HFFc6 (cell line): Measurements from ENCODE around the gene IL10RB. TPM values are rescaled to one million over a fixed set of nuclear protein-coding genes. Genes with fewer than 3 reads are reported as not detected.

Experiments used
- DNase-seq: peaks from one replicate; pipeline ENCODE4 v3.0.0-alpha.2; 2018
- H3K27ac Mint-ChIP-seq: 2 replicates; pipeline ENCODE4 v1.8.0; 2020; ENCODE audit warnings: mild to moderate bottlenecking, mixed read lengths
- H3K27me3 Mint-ChIP-seq: 2 replicates; pipeline ENCODE4 v1.8.0; 2021; ENCODE audit warnings: mild to moderate bottlenecking, moderate library complexity, mixed read lengths; ENCODE audit not compliant: insufficient read depth
- H3K36me3 Mint-ChIP-seq: 2 replicates; pipeline ENCODE4 v1.8.0; 2021; ENCODE audit warnings: low read depth, mixed read lengths
- H3K4me1 Mint-ChIP-seq: 2 replicates; pipeline ENCODE4 v1.8.0; 2020; ENCODE audit warnings: low read depth, mixed read lengths
- H3K4me3 Mint-ChIP-seq: 2 replicates; pipeline ENCODE4 v1.8.0; 2020; ENCODE audit warnings: mild to moderate bottlenecking, moderate library complexity, mixed read lengths
- H3K9me3 Mint-ChIP-seq: 2 replicates; pipeline ENCODE4 v1.8.0; 2020; ENCODE audit warnings: mild to moderate bottlenecking, mixed read lengths
- CTCF ChIP-seq: fragments of 200-600 bp; sonication (generic); IDR thresholded peaks from 2 replicates; pipeline ENCODE4 v1.5.0; 2021; ENCODE audit warnings: antibody characterized with exemption, mild to moderate bottlenecking
- total RNA-seq, 6 experiments: library from RNA; stranded (reverse); fragmentation: NEBNext Ultra II Directional; extraction: Animal tissue kit (Norgen Biotek cat#: 25700); gene quantifications; 2 replicates in 1 of 6; 3 replicates in 5 of 6; pipeline ENCODE4 v1.2.3, GENCODE V29; 2021

The IL10RB gene
- total RNA-seq, 6 experiments from 2014 or later = 25.5 to 35.3 (median 29.5) TPM

GRCh38 chr21:33313183-33313582, 47.0 kb downstream of the IL10RB start:
- no peak overlapping the region for H3K4me3 Mint-ChIP-seq
- peaks cover 26% of the 10 kb centered on the region for H3K27me3 Mint-ChIP-seq
- no peaks in the 10 kb centered on the region for H3K4me1 Mint-ChIP-seq
- peaks cover 5% of the 10 kb centered on the region; the same call in 1 of the 2 replicates for H3K36me3 Mint-ChIP-seq
- H3K27ac Mint-ChIP-seq = no peak overlapping the region
- no peak for TF ChIP-seq CTCF
- no peak for DNase-seq
- peaks cover 14% of the 10 kb centered on the region for H3K9me3 Mint-ChIP-seq

GRCh38 chr21:33313611-33314010, 47.4 kb downstream of the IL10RB start:
- DNase-seq = no peak
- H3K9me3 Mint-ChIP-seq = peaks cover 14% of the 10 kb centered on the region
- no peak overlapping the region for H3K4me3 Mint-ChIP-seq
- H3K27ac Mint-ChIP-seq = no peak overlapping the region
- TF ChIP-seq CTCF = no peak
- H3K4me1 Mint-ChIP-seq = no peaks in the 10 kb centered on the region
- peaks cover 5% of the 10 kb centered on the region; the same call in 1 of the 2 replicates for H3K36me3 Mint-ChIP-seq
- peaks cover 26% of the 10 kb centered on the region for H3K27me3 Mint-ChIP-seq

- no peak overlapping the region for H3K27ac Mint-ChIP-seq
These were observed 47.9 kb downstream of the IL10RB start for GRCh38 chr21:33314111-33314510.

GRCh38 chr21:33315946-33316710, 50.0 kb downstream of the IL10RB start:
- Mint-ChIP-seq H3K27me3 (peaks cover 22% of the 10 kb centered on the region), H3K4me1 (no peaks in the 10 kb centered on the region), H3K27ac (no peak overlapping the region), H3K9me3 (peaks cover 7% of the 10 kb centered on the region), H3K4me3 (no peak overlapping the region), H3K36me3 (peaks cover 5% of the 10 kb centered on the region; the same call in 1 of the 2 replicates)
- no peak for TF ChIP-seq CTCF
- DNase-seq = no peak

More at GRCh38 chr21:33314111-33314510, 47.9 kb downstream of the IL10RB start:
- Mint-ChIP-seq H3K9me3 (peaks cover 14% of the 10 kb centered on the region), H3K36me3 (peaks cover 5% of the 10 kb centered on the region; the same call in 1 of the 2 replicates), H3K4me3 (no peak overlapping the region), H3K27me3 (peaks cover 26% of the 10 kb centered on the region), H3K4me1 (no peaks in the 10 kb centered on the region)
- TF ChIP-seq CTCF = no peak
- DNase-seq = no peak

- Mint-ChIP-seq H3K27ac (no peak overlapping the region), H3K27me3 (peaks cover 20% of the 10 kb centered on the region), H3K9me3 (peaks cover 7% of the 10 kb centered on the region), H3K4me1 (no peaks in the 10 kb centered on the region), H3K4me3 (no peak overlapping the region), H3K36me3 (peaks cover 5% of the 10 kb centered on the region; the same call in 1 of the 2 replicates)
- no peak for DNase-seq
- TF ChIP-seq CTCF = no peak
These were observed 51.0 kb downstream of the IL10RB start for GRCh38 chr21:33317145-33317544.
